ENCODE data around the gene AURKAIP1. TPM values are rescaled to one million over a fixed set of nuclear protein-coding genes. Genes with fewer than 3 reads are reported as not detected.

The AURKAIP1 gene
- total and polyA plus RNA-seq, 2 donors from 2014 or later, result 111 to 359 TPM

- intact Hi-C loops (cut with DNase I), result no loop called here
- Histone ChIP-seq H3K27me3 (ENCODE audit: control insufficient read depth, insufficient read depth, low read length) (no peaks in the 10 kb centered on the region), H3K9me3 (ENCODE audit: control insufficient read depth in 2 of 3, insufficient read depth in 1 of 3, low read length in 3 of 3) (no peaks in the 10 kb centered on the region), H3K4me3 (ENCODE audit: low read length in 3 of 3) (no peak overlapping the region), H3K36me3 (ENCODE audit: control insufficient read depth in 2 of 3, insufficient read depth in 3 of 3, low read length in 3 of 3) (no peaks in the 10 kb centered on the region), H3K4me1 (ENCODE audit: control insufficient read depth in 2 of 3, insufficient read depth in 2 of 3, low read depth in 1 of 3, low read length in 3 of 3) (peaks cover 0 to 6% (median 0%) of the 10 kb centered on the region in 3 donors), H3K27ac (ENCODE audit: low read depth in 2 of 2, low read length in 2 of 2) (no peak overlapping the region), H3K9ac (ENCODE audit: low read length in 3 of 3) (no peak overlapping the region)
- DNase-seq (no peak), FAIRE-seq (no peak)
- no peak for TF ChIP-seq CTCF (IDR thresholded peaks at IDR 0.05; ENCODE audit: borderline replicate concordance, extremely low read depth, insufficient read depth)
These were observed 48.2 kb upstream of the AURKAIP1 start for GRCh38 chr1:1423245-1423597.

GRCh38 chr1:1422465-1423244, 47.6 kb upstream of the AURKAIP1 start:
- intact Hi-C loops (cut with DNase I), result no loop called here
- H3K4me1 ChIP-seq (ENCODE audit: control insufficient read depth in 2 of 3, insufficient read depth in 2 of 3, low read depth in 1 of 3, low read length in 3 of 3), result peaks cover 0 to 6% (median 0%) of the 10 kb centered on the region in 3 donors
- no peak for TF ChIP-seq CTCF (IDR thresholded peaks at IDR 0.05; ENCODE audit: borderline replicate concordance, extremely low read depth, insufficient read depth)
- H3K9ac ChIP-seq (ENCODE audit: low read length in 3 of 3), result no peak overlapping the region
- DNase-seq, result peak in 1 of 5 donors; percentile 57
- H3K27me3 ChIP-seq (ENCODE audit: control insufficient read depth, insufficient read depth, low read length), result no peaks in the 10 kb centered on the region
- H3K9me3 ChIP-seq (ENCODE audit: control insufficient read depth in 2 of 3, insufficient read depth in 1 of 3, low read length in 3 of 3), result no peaks in the 10 kb centered on the region
- H3K27ac ChIP-seq (ENCODE audit: low read depth in 2 of 2, low read length in 2 of 2), result no peak overlapping the region
- no peaks in the 10 kb centered on the region for H3K36me3 ChIP-seq (ENCODE audit: control insufficient read depth in 2 of 3, insufficient read depth in 3 of 3, low read length in 3 of 3)
- FAIRE-seq, result no peak
- no peak overlapping the region for H3K4me3 ChIP-seq (ENCODE audit: low read length in 3 of 3)

GRCh38 chr1:1421907-1422464, 47.0 kb upstream of the AURKAIP1 start:
- Histone ChIP-seq H3K9me3 (ENCODE audit: control insufficient read depth in 2 of 3, insufficient read depth in 1 of 3, low read length in 3 of 3) (no peaks in the 10 kb centered on the region), H3K27me3 (ENCODE audit: control insufficient read depth, insufficient read depth, low read length) (no peaks in the 10 kb centered on the region), H3K4me1 (ENCODE audit: control insufficient read depth in 2 of 3, insufficient read depth in 2 of 3, low read depth in 1 of 3, low read length in 3 of 3) (peaks cover 0 to 6% (median 0%) of the 10 kb centered on the region in 3 donors), H3K36me3 (ENCODE audit: control insufficient read depth in 2 of 3, insufficient read depth in 3 of 3, low read length in 3 of 3) (no peaks in the 10 kb centered on the region), H3K4me3 (ENCODE audit: low read length in 3 of 3) (no peak overlapping the region), H3K9ac (ENCODE audit: low read length in 3 of 3) (no peak overlapping the region), H3K27ac (ENCODE audit: low read depth in 2 of 2, low read length in 2 of 2) (no peak overlapping the region)
- no peak for FAIRE-seq
- peak in 1 of 5 donors; percentile 54 for DNase-seq
- intact Hi-C loops (cut with DNase I), result no loop called here
- no peak for TF ChIP-seq CTCF (IDR thresholded peaks at IDR 0.05; ENCODE audit: borderline replicate concordance, extremely low read depth, insufficient read depth)

All from kidney (tissue), 14 donors.